GM19240 (cell line): Measurements from ENCODE around the gene HNRNPAB.
"Not testable (repeated sequence)": the region's sequence is repeated elsewhere in the genome, so short reads cannot be mapped to it uniquely, and the experiment has no call there.

Experiments used
- DNase-seq: peaks from one replicate; pipeline ENCODE4 v3.0.0; 2011; ENCODE audit warnings: low spot score; ENCODE audit not compliant: insufficient read length

HNRNPAB gene

DNA sequence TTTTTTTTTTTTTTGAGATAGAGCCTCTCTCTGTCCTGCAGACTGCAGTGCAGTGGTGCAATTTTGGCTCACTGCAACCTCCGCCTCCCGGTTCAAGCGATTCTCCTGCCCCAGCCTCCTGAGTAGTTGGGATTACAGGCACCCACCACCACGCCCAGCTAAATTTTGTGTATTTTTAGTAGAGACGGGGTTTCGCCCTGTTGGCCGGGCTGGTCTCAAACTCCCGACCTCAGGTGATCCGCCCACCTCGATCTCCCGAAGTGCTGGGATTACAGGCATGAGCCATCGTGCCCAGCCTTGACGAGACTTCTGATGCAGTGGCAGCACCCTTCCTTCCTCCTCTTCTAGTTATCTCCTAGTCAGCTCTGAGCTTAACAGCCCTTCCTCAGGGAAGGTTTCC is 24.8 kb downstream of the HNRNPAB start:
- DNase-seq, result not testable (repeated sequence)

DNA sequence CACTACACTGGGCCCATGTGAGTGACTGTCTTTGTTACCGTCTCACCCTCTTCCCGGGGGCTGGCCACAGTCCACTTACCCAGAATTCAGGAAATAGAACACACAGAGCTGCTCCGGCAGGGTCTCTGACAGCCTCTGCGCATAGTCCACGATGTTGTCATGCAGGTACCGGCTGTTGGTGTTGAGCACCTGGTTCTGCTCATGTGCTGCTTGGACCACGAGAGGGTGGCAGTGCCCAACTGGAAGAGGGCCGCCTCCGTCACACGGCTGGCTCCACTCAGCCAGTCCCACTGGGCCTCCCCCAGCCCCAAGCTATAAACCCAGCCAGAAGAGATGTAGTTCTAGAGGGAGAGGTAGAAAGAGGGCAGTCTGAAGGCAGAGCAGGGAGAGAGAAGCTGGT is 25.5 kb downstream of the HNRNPAB start:
- no peak for DNase-seq

- DNase-seq, result no peak
Measured at GRCh38 chr5:178230879-178231538, 26.7 kb downstream of the HNRNPAB start.

DNA sequence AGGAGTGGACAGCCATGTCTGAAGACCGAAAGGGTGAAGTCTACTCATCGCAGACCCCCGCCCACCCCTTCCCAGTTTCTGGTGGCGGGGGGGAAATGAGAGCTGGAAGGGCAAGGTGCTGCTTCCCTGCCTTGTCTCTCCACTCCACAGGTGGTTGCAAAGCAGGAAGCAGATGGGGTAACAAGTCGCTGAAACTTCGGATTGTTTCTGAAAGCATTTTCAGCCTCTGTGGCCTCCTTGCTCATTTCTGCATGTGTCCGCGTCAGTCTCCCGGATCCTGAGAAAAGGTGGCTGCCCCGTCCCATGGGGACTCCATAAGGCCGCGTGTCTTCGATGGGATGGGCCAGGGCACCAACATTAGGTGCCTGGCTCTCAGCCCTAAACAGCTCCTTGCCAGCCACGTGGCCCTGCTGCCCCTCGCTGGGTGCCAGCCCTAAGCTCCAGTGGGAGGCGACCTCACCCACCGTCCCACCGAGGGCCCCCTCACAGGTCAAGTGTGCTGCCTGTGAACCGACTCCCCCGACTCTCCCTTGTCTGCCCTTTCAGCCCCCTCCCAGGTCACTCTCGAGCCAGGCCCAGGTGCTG is 27.3 kb downstream of the HNRNPAB start:
- no peak for DNase-seq

GRCh38 chr5:178232124-178232919 is 28.0 kb downstream of the HNRNPAB start, which contains the start of gene PHYKPL:
Gene PHYKPL (minus strand): TSS chr5:178232802. CDS start chr5:178232550, 252 bp downstream.
- DNase-seq, result peak; percentile 62

DNA sequence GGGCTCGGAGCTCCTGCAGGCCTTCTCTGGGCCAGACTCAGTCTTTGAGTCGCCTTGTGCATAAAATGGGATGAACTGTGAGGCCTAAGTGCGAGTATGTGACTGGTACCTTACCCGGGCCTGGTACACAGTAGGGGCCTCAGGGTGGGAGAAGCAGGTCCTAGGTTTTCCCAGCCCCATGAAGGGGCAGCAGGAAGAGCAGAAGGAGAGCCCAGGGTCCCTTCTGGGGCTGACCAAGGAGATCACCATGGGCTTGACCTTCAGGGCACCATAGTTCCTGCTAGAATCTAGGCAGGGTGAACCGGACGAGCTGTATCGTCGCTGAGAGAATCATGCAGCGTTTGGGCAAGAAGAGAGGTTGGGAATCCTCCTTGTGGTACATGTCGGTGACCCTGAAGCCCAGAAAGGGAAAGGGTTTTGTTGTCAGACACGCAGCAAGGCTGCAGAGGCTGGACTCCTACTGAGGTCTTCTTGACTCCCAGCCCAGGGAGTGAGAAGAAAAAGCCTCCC is 28.6 kb downstream of the HNRNPAB start:
- DNase-seq, result no peak

- DNase-seq, result no peak
Measured at GRCh38 chr5:178234121-178234749, 29.9 kb downstream of the HNRNPAB start.

DNA sequence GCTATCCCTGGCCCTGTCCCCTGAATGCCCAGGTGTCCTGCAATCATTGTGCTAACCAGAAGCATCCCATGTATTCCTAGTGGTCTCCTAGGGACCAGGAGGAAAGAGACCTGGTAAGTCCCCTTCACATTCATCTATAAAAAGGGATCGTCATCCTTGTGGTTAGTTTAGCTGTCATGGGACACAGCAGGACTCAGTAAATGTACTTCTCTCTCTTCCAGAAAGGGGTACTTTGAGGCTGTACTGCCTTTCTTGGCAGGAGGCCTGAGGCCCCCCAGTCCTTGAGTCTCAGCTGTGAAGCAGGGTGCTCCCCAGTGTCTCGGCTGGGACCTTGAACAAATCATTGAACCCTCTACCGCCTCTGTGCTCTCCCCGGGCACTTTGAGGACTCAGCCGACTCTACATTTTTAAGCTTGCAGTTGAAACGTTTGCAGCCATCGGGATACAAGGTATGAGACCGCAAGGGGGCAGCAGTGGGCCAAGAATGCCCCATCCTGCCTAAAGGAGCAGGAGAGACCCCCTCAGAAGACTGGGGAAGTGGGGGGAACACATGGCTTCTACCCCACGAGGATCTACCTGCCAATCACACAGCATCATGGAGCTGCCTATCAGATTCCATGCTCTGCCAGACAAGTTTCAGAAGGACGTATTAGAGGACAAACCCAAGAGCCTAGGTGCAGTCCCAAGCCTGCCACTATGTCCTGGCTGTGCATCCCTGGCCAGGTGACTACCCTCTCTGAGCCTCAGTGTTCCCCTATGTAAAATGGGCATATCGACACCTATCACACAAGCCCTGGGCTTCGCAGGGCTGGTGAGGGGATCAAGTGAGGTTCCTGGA is 30.6 kb downstream of the HNRNPAB start:
- DNase-seq, result peak; percentile 83

DNA sequence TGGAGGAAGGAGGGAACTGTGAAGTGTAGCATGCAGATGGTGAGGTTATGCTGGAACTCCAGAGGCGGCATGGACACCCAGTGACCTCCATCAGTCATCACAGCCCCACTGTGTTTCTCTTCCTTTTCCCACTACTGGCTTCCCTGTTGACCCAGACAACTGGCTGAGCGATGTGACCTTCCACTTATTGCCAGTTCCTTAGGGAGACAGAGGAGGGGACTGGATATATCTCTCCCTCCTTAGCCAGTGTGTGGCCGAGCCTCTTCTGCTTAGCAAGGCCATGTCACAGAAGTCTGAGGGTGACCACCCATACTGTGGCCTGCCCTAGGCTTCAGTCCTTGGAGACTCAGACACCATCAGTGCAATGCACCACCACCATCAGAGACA is 31.2 kb downstream of the HNRNPAB start:
- no peak for DNase-seq

DNA sequence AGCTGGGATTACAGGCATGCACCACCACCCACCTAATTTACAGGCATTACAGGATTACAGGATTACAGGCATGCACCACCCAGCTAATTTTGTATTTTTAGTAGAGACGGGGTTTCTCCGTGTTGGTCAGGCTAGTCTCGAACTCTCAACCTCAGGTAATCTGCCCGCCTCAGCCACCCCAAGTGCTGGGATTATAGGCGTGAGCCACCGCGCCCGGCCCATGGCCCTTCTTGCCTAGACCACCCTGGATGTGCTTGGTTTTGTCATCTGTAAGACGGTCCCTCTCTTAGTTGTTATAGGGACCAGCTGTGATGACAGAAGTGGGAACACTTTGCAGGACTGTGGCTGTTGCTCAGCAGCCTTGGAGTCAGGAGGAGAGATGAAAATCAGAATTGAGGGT is 31.8 kb downstream of the HNRNPAB start:
- DNase-seq, result no peak

DNA sequence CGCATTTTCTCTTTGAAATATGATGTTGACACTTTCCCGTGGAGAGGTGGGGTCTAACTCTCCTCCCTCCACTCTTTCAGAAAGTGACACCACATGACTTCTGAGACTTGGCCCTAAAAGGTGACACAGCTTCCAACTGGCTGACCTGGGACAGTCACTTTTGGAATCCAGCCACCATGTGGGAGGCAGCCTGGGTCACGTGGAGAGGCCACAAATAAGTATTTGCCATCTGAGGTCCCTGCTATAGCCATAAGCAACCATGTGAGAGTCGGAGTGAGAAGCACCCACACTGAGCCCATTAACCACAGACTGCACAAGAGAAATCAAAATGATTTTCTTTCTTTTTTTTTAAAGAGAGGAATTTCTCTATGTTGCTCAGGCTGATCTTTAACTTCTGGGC is 32.3 kb downstream of the HNRNPAB start:
- no peak for DNase-seq

- DNase-seq, result no peak
Measured at GRCh38 chr5:178237431-178238312, 33.3 kb downstream of the HNRNPAB start.

DNA sequence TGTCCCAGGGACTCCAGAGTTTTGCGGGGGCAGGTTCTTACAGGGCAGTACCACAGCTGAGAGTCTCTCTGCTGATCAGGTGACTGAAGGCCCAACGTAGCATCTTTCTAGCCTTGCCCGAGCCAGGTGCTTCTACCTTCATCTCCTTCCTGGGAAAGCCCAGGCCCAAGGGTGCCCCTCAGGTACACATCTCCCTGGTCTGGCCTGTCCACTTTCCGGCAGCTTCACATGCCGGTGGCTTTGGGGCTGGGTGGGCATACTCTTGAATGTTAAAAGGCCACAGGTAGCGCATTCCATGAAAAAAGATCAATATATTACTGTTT is 33.9 kb downstream of the HNRNPAB start:
- no peak for DNase-seq

GRCh38 chr5:178238711-178239592 is 34.6 kb downstream of the HNRNPAB start:
- no peak for DNase-seq

DNA sequence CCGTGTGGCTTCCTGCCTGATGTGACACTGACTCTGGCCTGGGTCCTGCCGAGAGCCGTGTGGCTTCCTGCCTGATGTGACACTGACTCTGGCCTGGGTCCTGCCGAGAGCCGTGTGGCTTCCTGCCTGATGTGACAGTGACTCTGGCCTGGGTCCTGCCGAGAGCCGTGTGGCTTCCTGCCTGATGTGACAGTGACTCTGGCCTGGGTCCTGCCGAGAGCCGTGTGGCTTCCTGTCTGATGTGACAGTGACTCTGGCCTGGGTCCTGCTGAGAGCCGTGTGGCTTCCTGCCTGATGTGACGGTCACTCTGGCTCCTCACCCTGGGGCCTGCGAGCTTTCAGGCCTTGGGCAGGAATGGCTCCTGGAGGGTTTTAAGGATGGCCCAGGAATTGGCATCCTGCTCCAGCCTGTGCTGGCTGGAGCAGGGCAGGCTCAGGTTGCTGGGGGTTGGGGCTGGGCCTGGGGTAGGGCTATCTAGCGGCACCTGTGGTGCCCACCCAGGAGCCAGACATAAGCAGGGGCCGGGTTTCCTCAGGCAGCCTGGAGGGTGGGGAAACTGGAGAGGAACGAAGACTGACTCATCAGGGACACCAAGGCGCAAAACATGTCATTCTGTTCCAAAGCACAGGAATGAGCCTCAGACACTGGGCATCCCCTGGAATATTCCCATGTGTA is 35.4 kb downstream of the HNRNPAB start:
- not testable (repeated sequence) for DNase-seq

DNA sequence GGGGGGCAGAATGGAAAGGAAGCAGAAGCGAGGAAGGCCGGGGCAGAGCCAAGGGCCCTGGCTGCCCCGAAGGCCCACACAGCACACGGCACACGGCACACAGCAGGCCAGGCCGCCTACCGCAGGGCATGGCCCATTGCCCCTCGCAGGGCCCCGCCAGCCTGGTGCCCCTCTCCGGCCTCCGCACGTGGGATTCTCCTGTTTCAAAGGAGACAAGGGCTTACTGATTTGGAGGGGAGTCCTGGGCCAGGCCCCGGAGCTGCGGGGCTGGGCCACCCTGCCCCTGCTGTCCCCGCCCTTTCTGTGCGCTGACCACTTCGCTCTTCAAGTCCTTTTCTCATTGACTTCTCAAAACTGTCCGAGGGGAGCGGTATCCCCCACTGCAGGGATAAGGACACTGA is 36.0 kb downstream of the HNRNPAB start:
- no peak for DNase-seq

- no peak for DNase-seq
Measured at GRCh38 chr5:178240766-178241165, 36.4 kb downstream of the HNRNPAB start.

- DNase-seq, result no peak
Measured at GRCh38 chr5:178241231-178241663, 36.9 kb downstream of the HNRNPAB start.
